SK-N-MC (cell line): ENCODE data around the gene TMEM221.

Experiments used
- EZH2 ChIP-seq: fragments of 200-600 bp; sonication (generic); IDR thresholded peaks from one replicate; pipeline ENCODE4 v1.6.1; 2017; ENCODE audit warnings: antibody characterized with exemption
- POLR2AphosphoS5 ChIP-seq: IDR thresholded peaks from 2 replicates; pipeline ENCODE4 v1.6.1; 2012; ENCODE audit warnings: mild to moderate bottlenecking, low read depth, low read length, borderline replicate concordance

DNA sequence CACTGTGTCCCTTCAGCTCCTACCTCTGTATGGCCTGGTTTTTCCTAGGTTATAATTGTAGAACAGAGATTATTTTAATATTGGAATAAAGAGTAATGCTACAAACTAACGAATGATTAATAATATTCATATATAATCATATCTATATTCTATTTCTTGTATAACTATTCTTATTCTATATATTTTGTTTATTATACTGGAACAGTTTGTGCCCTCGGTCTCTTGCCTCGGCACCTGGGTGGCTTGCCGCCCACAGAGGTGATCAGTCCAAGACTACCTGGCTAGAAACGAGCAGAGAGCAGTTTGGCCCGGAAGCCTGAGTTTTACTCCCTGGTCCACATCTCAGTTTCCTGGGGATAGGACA is 18.0 kb upstream of the TMEM221 start:
- TF ChIP-seq EZH2 (no peak), POLR2AphosphoS5 (no peak)
